Measurements from ENCODE around the gene TMEM106C. TPM values are rescaled to one million over a fixed set of nuclear protein-coding genes. Genes with fewer than 3 reads are reported as not detected.

The TMEM106C gene
- total RNA-seq, 1 donor from 2014 or later: 77.1 TPM

GRCh38 chr12:47984331-47984801 is 21.0 kb downstream of the TMEM106C start:
- Mint-ChIP-seq H3K27ac (no peak overlapping the region), H3K27me3 (no peaks in the 10 kb centered on the region), H3K4me1 (ENCODE audit: unreplicated experiment) (peaks cover 18% of the 10 kb centered on the region), H3K9me3 (no peaks in the 10 kb centered on the region), H3K4me3 (no peak overlapping the region), H3K36me3 (no peaks in the 10 kb centered on the region)
- DNase-seq (ENCODE audit: extremely low spot score, unreplicated experiment): no peak
- TF ChIP-seq CTCF (conservative IDR thresholded peaks at IDR 0.05): no peak

DNA sequence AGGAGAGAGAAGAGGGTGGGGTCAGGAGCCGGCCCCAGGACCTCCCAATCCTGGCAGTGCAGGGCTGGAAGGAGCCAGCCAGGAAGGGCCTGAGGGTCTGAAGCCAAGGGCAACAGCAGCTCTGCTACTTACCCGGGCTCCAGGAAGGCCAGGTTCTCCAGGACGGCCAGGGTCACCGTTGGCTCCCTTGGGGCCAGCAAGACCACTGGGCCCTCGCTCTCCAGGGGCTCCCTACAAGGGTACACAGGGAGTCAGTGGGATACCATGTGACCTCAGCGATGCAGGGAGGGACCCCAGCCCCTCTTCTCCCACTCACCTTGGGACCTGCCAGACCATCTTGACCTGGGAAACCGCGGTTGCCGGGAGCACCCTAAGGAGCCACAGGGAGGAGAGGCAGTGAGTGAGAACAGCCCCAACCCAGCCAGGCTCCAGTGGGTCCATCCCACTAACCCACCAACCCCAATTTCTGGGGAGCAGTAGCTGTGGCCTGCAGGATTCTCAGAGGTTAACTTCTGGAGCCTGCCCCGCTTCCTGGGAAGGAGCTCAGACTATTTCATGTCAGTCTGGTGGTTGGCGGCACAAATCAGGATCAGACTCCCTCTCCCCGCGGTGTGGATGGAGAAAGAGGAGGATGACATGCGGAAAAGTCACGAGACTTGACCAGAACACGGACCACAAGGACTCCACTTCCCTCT is 22.3 kb downstream of the TMEM106C start:
- no peaks in the 10 kb centered on the region for H3K9me3 Mint-ChIP-seq
- H3K4me3 Mint-ChIP-seq: no peak overlapping the region
- H3K27me3 Mint-ChIP-seq: no peaks in the 10 kb centered on the region
- no peak for DNase-seq (ENCODE audit: extremely low spot score, unreplicated experiment)
- H3K36me3 Mint-ChIP-seq: no peaks in the 10 kb centered on the region
- H3K27ac Mint-ChIP-seq: no peak overlapping the region
- H3K4me1 Mint-ChIP-seq (ENCODE audit: unreplicated experiment): peaks cover 21% of the 10 kb centered on the region
- TF ChIP-seq CTCF (conservative IDR thresholded peaks at IDR 0.05): no peak

DNA sequence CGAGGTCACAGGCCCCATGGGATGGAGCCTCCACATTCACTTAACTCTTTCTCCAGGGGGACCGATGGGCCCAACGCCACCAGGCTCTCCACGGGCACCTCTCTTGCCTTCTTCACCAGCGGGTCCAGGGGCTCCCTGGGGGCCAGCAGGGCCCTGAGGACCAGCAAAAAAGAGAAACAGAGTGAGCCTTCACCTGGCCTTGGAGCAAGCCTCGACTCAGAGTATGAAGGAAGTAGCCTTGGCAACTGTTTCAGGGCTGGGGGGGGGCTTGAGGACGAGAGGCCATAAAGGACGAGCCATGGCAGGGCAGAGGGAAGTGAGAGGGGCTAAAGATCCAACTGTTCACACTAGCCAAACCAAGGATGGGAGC is 22.9 kb downstream of the TMEM106C start:
- no peak overlapping the region for H3K27ac Mint-ChIP-seq
- no peak overlapping the region for H3K4me3 Mint-ChIP-seq
- DNase-seq (ENCODE audit: extremely low spot score, unreplicated experiment): no peak
- H3K4me1 Mint-ChIP-seq (ENCODE audit: unreplicated experiment): peaks cover 21% of the 10 kb centered on the region
- H3K9me3 Mint-ChIP-seq: no peaks in the 10 kb centered on the region
- H3K27me3 Mint-ChIP-seq: no peaks in the 10 kb centered on the region
- H3K36me3 Mint-ChIP-seq: no peaks in the 10 kb centered on the region
- no peak for TF ChIP-seq CTCF (conservative IDR thresholded peaks at IDR 0.05)

DNA sequence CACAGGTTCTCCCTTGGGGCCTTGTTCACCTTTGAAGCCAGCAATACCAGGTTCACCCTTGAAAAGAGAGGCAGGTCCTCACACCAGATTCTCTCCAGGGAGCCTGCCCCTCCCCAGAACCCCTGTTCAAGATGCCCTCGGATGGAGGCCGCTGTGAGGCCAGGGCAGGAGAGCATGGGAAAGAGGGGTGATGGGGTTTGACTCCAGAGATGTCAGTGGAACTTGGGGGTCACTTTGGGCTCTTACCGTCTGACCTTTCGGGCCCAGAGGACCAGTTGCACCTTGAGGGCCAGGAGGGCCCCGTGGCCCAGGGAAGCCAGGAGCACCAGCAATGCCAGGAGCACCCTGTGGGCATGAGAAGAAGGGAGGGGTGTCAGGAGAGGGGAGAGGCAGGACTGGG is 23.4 kb downstream of the TMEM106C start:
- Mint-ChIP-seq H3K27ac (no peak overlapping the region), H3K4me1 (ENCODE audit: unreplicated experiment) (peaks cover 21% of the 10 kb centered on the region), H3K9me3 (no peaks in the 10 kb centered on the region), H3K36me3 (no peaks in the 10 kb centered on the region), H3K27me3 (no peaks in the 10 kb centered on the region), H3K4me3 (no peak overlapping the region)
- no peak for TF ChIP-seq CTCF (conservative IDR thresholded peaks at IDR 0.05)
- no peak for DNase-seq (ENCODE audit: extremely low spot score, unreplicated experiment)

DNA sequence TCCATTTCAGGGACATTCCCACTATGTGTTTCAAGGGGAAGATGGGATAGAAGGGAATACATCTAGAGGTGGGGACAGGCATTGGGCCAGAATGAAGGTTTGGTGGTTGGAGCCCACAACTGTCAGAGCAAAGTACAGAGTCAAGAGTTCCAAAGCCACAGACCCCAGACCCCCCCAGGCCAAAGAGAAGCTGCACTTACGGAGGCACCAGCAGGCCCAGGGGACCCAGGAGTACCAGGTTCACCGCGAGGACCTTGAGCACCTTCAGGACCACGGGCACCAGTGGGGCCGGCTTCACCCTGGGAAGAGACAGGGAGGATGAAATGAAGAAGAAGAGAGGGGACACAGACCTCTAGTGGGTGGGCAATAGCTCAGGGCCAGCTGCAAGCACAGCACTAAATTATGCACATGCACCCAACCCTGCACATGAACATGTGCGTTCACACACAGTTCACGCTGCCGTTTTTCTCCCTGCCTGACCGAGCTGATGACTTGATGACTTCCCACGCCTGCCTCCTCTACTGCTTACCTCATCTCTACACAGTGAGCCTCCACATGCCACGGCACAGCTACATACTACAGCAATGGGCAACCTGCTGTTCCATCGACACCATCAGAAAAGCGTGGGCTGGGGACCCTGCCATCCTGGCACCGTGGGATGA is 24.1 kb downstream of the TMEM106C start:
- Mint-ChIP-seq H3K9me3 (no peaks in the 10 kb centered on the region), H3K4me1 (ENCODE audit: unreplicated experiment) (peaks cover 21% of the 10 kb centered on the region), H3K4me3 (no peak overlapping the region), H3K27me3 (no peaks in the 10 kb centered on the region), H3K36me3 (no peaks in the 10 kb centered on the region), H3K27ac (no peak overlapping the region)
- no peak for DNase-seq (ENCODE audit: extremely low spot score, unreplicated experiment)
- TF ChIP-seq CTCF (conservative IDR thresholded peaks at IDR 0.05): no peak

Data from type B pancreatic cell (in vitro differentiated cells).